H1 (cell line): ENCODE results near the gene FGB. TPM values are rescaled to one million over a fixed set of nuclear protein-coding genes. Genes with fewer than 3 reads are reported as not detected.

ENCODE experiments used
- CTCF ChIA-PET: fragments of 300-600 bp; sonication (Branson Sonifier 250); formaldehyde crosslinking; loops from one replicate; lab custom pipeline; 2021; ENCODE audit not compliant: partially characterized antibody; lab: Charles Lee
- POLR2A ChIA-PET: fragments of 300-600 bp; sonication (Branson Sonifier 250); formaldehyde crosslinking; loops from one replicate; lab custom pipeline; 2021; ENCODE audit warnings: inconsistent platforms; ENCODE audit not compliant: partially characterized antibody; lab: Charles Lee
- DNase-seq, 2 experiments: peaks; one replicate each; pipeline versions ENCODE4 v3.0.0 to v3.0.0-alpha.2; 2010 to 2022; ENCODE audit warnings: low spot score in 2 of 2, low read depth in 1 of 2, mixed read lengths in 1 of 2
- FAIRE-seq: peaks from 2 replicates; lab custom pipeline; 2011; peaks lifted over from hg19 to GRCh38; lab: Jason Lieb, UNC
- H2AFZ ChIP-seq: 2 replicates; pipeline ENCODE4 v1.8.1; 2012; ENCODE audit warnings: low read length, inconsistent platforms
- H2AK5ac ChIP-seq: 2 replicates; pipeline ENCODE4 v1.6.1; 2013; ENCODE audit warnings: low read depth, low read length
- H2BK120ac ChIP-seq: replicated peaks from 2 replicates; pipeline ENCODE3; 2013; ENCODE audit warnings: low read depth, low read length, inconsistent platforms
- H2BK12ac ChIP-seq: 2 replicates; pipeline ENCODE4 v1.6.1; 2013; ENCODE audit warnings: low read depth, low read length
- H2BK15ac ChIP-seq: 2 replicates; pipeline ENCODE4 v1.6.1; 2013; ENCODE audit warnings: low read length
- H2BK20ac ChIP-seq: 2 replicates; pipeline ENCODE4 v1.6.1; 2013; ENCODE audit warnings: low read length
- H2BK5ac ChIP-seq: 2 replicates; pipeline ENCODE4 v1.6.1; 2013; ENCODE audit warnings: low read depth, low read length
- H3K14ac ChIP-seq: 2 replicates; pipeline ENCODE4 v1.6.1; 2013; ENCODE audit warnings: inconsistent platforms; ENCODE audit not compliant: insufficient read length
- H3K18ac ChIP-seq: 2 replicates; pipeline ENCODE4 v1.6.1; 2013; ENCODE audit warnings: low read length; ENCODE audit errors: extremely low read depth
- H3K23ac ChIP-seq: 2 replicates; pipeline ENCODE4 v1.6.1; 2013; ENCODE audit warnings: inconsistent platforms; ENCODE audit not compliant: insufficient read length
- H3K23me2 ChIP-seq: 2 replicates; pipeline ENCODE4 v1.6.1; 2013; ENCODE audit warnings: low read depth, low read length
- H3K27ac ChIP-seq: 2 replicates; pipeline ENCODE4 v1.6.1; 2011; ENCODE audit warnings: low read depth, low read length, inconsistent platforms
- H3K27me3 ChIP-seq, 4 experiments: replicated peaks in 1 of 4; 1 replicate in 1 of 4; 2 replicates in 3 of 4; pipeline versions ENCODE4 v1.6.1 to v1.8.1; 2011 to 2013; ENCODE audit warnings: low read length in 3 of 4, mild to moderate bottlenecking in 3 of 4, inconsistent platforms in 2 of 4, mixed read lengths in 2 of 4, moderate library complexity in 1 of 4; ENCODE audit not compliant: control insufficient read depth in 3 of 4, insufficient read depth in 3 of 4; ENCODE audit errors: extremely low read depth in 1 of 4
- H3K36me3 ChIP-seq, 4 experiments: 2 replicates each; pipeline versions ENCODE4 v1.6.1 to v1.8.1; 2011 to 2013; ENCODE audit warnings: mild to moderate bottlenecking in 4 of 4, low read length in 3 of 4, moderate library complexity in 2 of 4, control low read depth in 1 of 4, inconsistent platforms in 1 of 4; ENCODE audit not compliant: insufficient read depth in 4 of 4, control insufficient read depth in 2 of 4
- H3K4ac ChIP-seq: replicated peaks from 2 replicates; pipeline ENCODE3; 2013; ENCODE audit warnings: low read length, low read depth, mixed read lengths, inconsistent platforms; ENCODE audit not compliant: insufficient read length
- H3K4me1 ChIP-seq, 4 experiments: replicated peaks in 1 of 4; 1 replicate in 1 of 4; 2 replicates in 3 of 4; pipeline versions ENCODE4 v1.6.1 to v1.8.1; 2011 to 2013; ENCODE audit warnings: low read length in 3 of 4, inconsistent platforms in 2 of 4, mixed read lengths in 1 of 4; ENCODE audit not compliant: insufficient read depth in 4 of 4, control insufficient read depth in 3 of 4
- H3K4me2 ChIP-seq, 2 experiments: 2 replicates each; pipeline versions ENCODE4 v1.6.1 to v1.8.1; 2011 to 2013; ENCODE audit warnings: low read depth in 2 of 2, low read length in 2 of 2, control low read depth in 1 of 2, inconsistent platforms in 1 of 2, mild to moderate bottlenecking in 1 of 2; ENCODE audit not compliant: insufficient read depth in 1 of 2
- H3K4me3 ChIP-seq, 4 experiments: fragments of 200-600, 300-600 bp in 1 of 4; sonication (generic), shearing (Covaris generic), sonication (Bioruptor Twin) in 1 of 4; 2 replicates each; pipeline versions ENCODE4 v1.5.1 to v1.8.1; 2011 to 2016; ENCODE audit warnings: low read length in 4 of 4, low read depth in 3 of 4, control low read depth in 2 of 4, inconsistent platforms in 2 of 4, mild to moderate bottlenecking in 2 of 4, mixed read lengths in 1 of 4, moderate library complexity in 1 of 4; ENCODE audit not compliant: insufficient read depth in 2 of 4; ENCODE audit errors: extremely low read depth in 1 of 4
- H3K56ac ChIP-seq: replicated peaks from 2 replicates; pipeline ENCODE3; 2013; ENCODE audit warnings: low read depth, mild to moderate bottlenecking, mixed read lengths, low read length, inconsistent platforms; ENCODE audit not compliant: insufficient read length
- H3K79me1 ChIP-seq: 2 replicates; pipeline ENCODE4 v1.6.1; 2013; ENCODE audit warnings: low read depth, low read length, control low read depth
- H3K79me2 ChIP-seq, 2 experiments: 2 replicates each; pipeline versions ENCODE4 v1.6.1 to v1.8.1; 2012 to 2013; ENCODE audit warnings: low read length in 2 of 2, mild to moderate bottlenecking in 2 of 2, inconsistent platforms in 1 of 2; ENCODE audit not compliant: insufficient read depth in 2 of 2, control insufficient read depth in 1 of 2
- H3K9ac ChIP-seq, 4 experiments: replicated peaks in 1 of 4; 1 replicate in 1 of 4; 2 replicates in 3 of 4; pipeline versions ENCODE4 v1.6.1 to v1.8.1; 2011 to 2013; ENCODE audit warnings: low read depth in 3 of 4, low read length in 3 of 4, control low read depth in 2 of 4, mild to moderate bottlenecking in 2 of 4, moderate library complexity in 2 of 4, inconsistent platforms in 1 of 4; ENCODE audit errors: extremely low read depth in 1 of 4
- H3K9me3 ChIP-seq, 2 experiments: 2 replicates each; pipeline versions ENCODE4 v1.6.1 to v1.8.1; 2012 to 2013; ENCODE audit warnings: mild to moderate bottlenecking in 2 of 2, moderate library complexity in 2 of 2, control low read depth in 1 of 2, inconsistent platforms in 1 of 2, low read depth in 1 of 2, low read length in 1 of 2, mixed read lengths in 1 of 2; ENCODE audit not compliant: insufficient read depth in 2 of 2
- H4K20me1 ChIP-seq, 2 experiments: replicated peaks in 1 of 2; 2 replicates each; pipeline versions ENCODE3 to v1.8.1; 2011 to 2013; ENCODE audit warnings: inconsistent platforms in 2 of 2, low read length in 2 of 2, mild to moderate bottlenecking in 1 of 2; ENCODE audit not compliant: insufficient read depth in 2 of 2, control insufficient read depth in 1 of 2
- H4K5ac ChIP-seq: 2 replicates; pipeline ENCODE4 v1.6.1; 2013; ENCODE audit warnings: low read length, low read depth, mixed read lengths, inconsistent platforms; ENCODE audit not compliant: insufficient read length
- H4K8ac ChIP-seq: 2 replicates; pipeline ENCODE4 v1.8.0; 2013; ENCODE audit warnings: mild to moderate bottlenecking, moderate library complexity, low read length, inconsistent platforms; ENCODE audit not compliant: insufficient read depth; ENCODE audit errors: extremely low read depth
- H4K91ac ChIP-seq: replicated peaks from 2 replicates; pipeline ENCODE3; 2013; ENCODE audit warnings: low read length, mixed read lengths, inconsistent platforms; ENCODE audit not compliant: insufficient read length
- CHD2 ChIP-seq: IDR thresholded peaks from 2 replicates; pipeline ENCODE4 v1.6.1; 2012; ENCODE audit warnings: low read length, improper control_type of control experiment
- JUN ChIP-seq: IDR thresholded peaks from 2 replicates; pipeline ENCODE4 v1.6.1; 2011; ENCODE audit warnings: low read depth, mild to moderate bottlenecking, improper control_type of control experiment, low read length
- JUND ChIP-seq: IDR thresholded peaks from 2 replicates; pipeline ENCODE4 v1.6.1; 2011; ENCODE audit warnings: mild to moderate bottlenecking, improper control_type of control experiment, low read length
- POU5F1 ChIP-seq: IDR thresholded peaks from 2 replicates; pipeline ENCODE4 v1.6.1; 2011; ENCODE audit warnings: low read depth, mild to moderate bottlenecking, low read length, moderate library complexity
- TBP ChIP-seq: IDR thresholded peaks from 2 replicates; pipeline ENCODE4 v1.6.1; 2011; ENCODE audit warnings: low read depth, low read length, improper control_type of control experiment
- WGBS, 2 experiments: shearing (Covaris generic) in 1 of 2; methylation state at CpG; one replicate each; pipeline versions ENCODE4 v1.1.6 to v1.1.7; 2013 to 2015; ENCODE audit warnings: low lambda C conversion rate in 2 of 2, mixed read lengths in 2 of 2, inconsistent platforms in 1 of 2, low coverage in 1 of 2, missing lambda C conversion rate in 1 of 2; ENCODE audit not compliant: insufficient replicate concordance in 2 of 2, insufficient coverage in 1 of 2, insufficient read length in 1 of 2; ENCODE audit errors: extremely low coverage in 1 of 2, missing lambda C conversion rate in 1 of 2; 5-methylcytosine and 5-hydroxymethylcytosine counted together
- polyA plus RNA-seq, 7 experiments: library from polyadenylated mRNA; depleted of rRNA in 3 of 7; stranded (reverse) in 5 of 7; unstranded in 2 of 7; fragments of >200 nt in 5 of 7; fragments of 200-250 nt in 2 of 7; gene quantifications; 1 replicate in 5 of 7; 2 replicates in 1 of 7; 4 replicates in 1 of 7; pipeline versions ENCODE4 v1.2.1 to v1.2.3, GENCODE V29; 2011 to 2013; ENCODE audit warnings: missing spikeins in 2 of 7, mixed read lengths in 2 of 7
- total RNA-seq: library from RNA; stranded (reverse); fragmentation: NEBNext Ultra II Directional; extraction: Animal tissue kit (Norgen Biotek cat#: 25700); gene quantifications from 2 replicates; pipeline ENCODE4 v1.2.1, GENCODE V29; 2021

Gene FGB
- total and polyA plus RNA-seq, 2 of the 8 experiments (the other 6 are each of a cell fraction or from before 2014, with no cell fraction given), result not detected

DNA sequence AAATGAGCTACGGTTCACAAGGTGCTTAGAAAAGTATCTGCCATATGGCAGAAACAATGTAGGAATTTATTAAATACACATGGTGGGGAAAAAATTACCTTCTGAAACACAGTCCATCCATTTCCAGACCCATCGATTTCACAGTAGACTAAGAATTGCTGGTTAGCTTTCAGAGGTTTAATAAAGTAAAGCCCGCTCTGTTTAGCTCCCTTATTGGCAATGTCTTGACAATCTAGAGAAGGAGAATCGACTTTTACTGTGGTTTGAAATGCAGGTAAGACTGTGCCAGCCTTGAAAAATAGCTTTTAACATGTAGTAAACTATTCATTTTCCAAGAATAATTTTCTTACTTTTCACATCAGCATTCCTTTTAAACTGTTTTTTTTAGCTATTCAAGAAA lies 46.7 kb downstream of the FGB start:
- ChIA-PET CTCF (interaction anchor here (1.0 to 5.0 kb wide), 8 partner anchors 9 to 728 kb away, joined by 3 to 26 read pairs (median 6); no protein-coding TSS in a partner anchor), POLR2A (no interaction called here)
- no peak overlapping the region for H3K56ac ChIP-seq
- H3K9ac ChIP-seq, result no peak overlapping the region
- WGBS, 2 experiments, result 93% methylated on average over 4 of the region's 4 CpGs; no CpG with 5 or more reads in 1 of the 2 experiments
- H3K36me3 ChIP-seq, result no peaks in the 10 kb centered on the region
- no peak overlapping the region for H3K4me3 ChIP-seq
- H4K5ac ChIP-seq, result no peak overlapping the region
- no peak overlapping the region for H4K8ac ChIP-seq
- no peaks in the 10 kb centered on the region for H3K79me1 ChIP-seq
- FAIRE-seq (no peak), DNase-seq (no peak)
- no peak overlapping the region for H3K27ac ChIP-seq
- H3K18ac ChIP-seq, result no peak overlapping the region
- no peak overlapping the region for H4K91ac ChIP-seq
- H3K9me3 ChIP-seq, result no peaks in the 10 kb centered on the region
- H3K23me2 ChIP-seq, result no peaks in the 10 kb centered on the region; the same call in 1 of the 2 replicates
- H3K4me2 ChIP-seq, result no peak overlapping the region
- H2BK120ac ChIP-seq, result no peak overlapping the region
- TF ChIP-seq TBP (no peak), CHD2 (no peak), POU5F1 (no peak), JUND (no peak), JUN (no peak)
- H2BK20ac ChIP-seq, result no peak overlapping the region
- H3K23ac ChIP-seq, result no peak overlapping the region
- H3K79me2 ChIP-seq, result no peaks in the 10 kb centered on the region
- no peak overlapping the region for H3K4ac ChIP-seq
- no peak overlapping the region for H2BK5ac ChIP-seq
- no peak overlapping the region for H2BK15ac ChIP-seq
- no peaks in the 10 kb centered on the region for H4K20me1 ChIP-seq
- no peak overlapping the region for H2AFZ ChIP-seq
- H3K14ac ChIP-seq, result no peak overlapping the region
- no peak overlapping the region for H2BK12ac ChIP-seq
- no peaks in the 10 kb centered on the region for H3K4me1 ChIP-seq
- no peak overlapping the region for H2AK5ac ChIP-seq
- H3K27me3 ChIP-seq, result peaks cover 0 to 1% (median 0%) of the 10 kb centered on the region in 4 experiments; a peak in 1 of 7 replicates
